ENCODE measurements around the gene FUT9. TPM values are rescaled to one million over a fixed set of nuclear protein-coding genes. Genes with fewer than 3 reads are reported as not detected.

FUT9 gene
- total RNA-seq, 1 donor from 2014 or later, result 6.3 TPM

DNA sequence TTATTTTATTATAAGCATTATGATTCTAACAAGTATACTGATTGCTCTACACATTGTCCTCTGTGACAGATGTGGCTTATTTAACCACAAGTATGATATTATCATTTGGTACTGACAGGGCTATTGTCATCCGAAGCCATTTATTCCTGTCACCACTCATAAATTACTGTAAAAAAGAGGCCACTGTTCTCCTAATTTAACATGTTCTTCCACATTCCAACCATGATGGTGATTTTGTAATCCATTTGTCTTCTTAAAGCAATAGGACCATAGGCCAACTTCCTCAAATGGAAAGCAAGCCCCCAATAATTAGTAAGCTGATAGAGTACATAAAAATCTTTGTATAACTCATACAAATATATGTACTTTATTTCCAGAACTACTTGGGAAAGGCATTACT, 50.6 kb downstream of the FUT9 start:
- Histone ChIP-seq H3K79me2 (ENCODE audit: low read depth) (no peaks in the 10 kb centered on the region), H3K4me2 (no peak overlapping the region), H3K27me3 (no peaks in the 10 kb centered on the region), H3K36me3 (no peaks in the 10 kb centered on the region), H2AFZ (replicated peaks) (no peak overlapping the region), H3K27ac (no peak overlapping the region), H3K4me3 (no peak overlapping the region), H4K20me1 (ENCODE audit: low read depth) (no peaks in the 10 kb centered on the region), H3K4me1 (no peaks in the 10 kb centered on the region), H3K9me3 (ENCODE audit: low read depth) (no peaks in the 10 kb centered on the region), H3F3A (ENCODE audit: low read depth) (no peaks in the 10 kb centered on the region), H3K9ac (no peak overlapping the region)
- Mint-ChIP-seq H3K27me3 (ENCODE audit: insufficient read depth, low read depth) (peaks cover 2% of the 10 kb centered on the region), H3K4me1 (peaks cover 3% of the 10 kb centered on the region), H3K4me3 (no peak overlapping the region), H3K27ac (no peak overlapping the region), H3K36me3 (peaks cover 4% of the 10 kb centered on the region), H3K9me3 (no peaks in the 10 kb centered on the region)
- DNase-seq (ENCODE audit: low spot score), result no peak
- TF ChIP-seq EZH2 (IDR thresholded peaks at IDR 0.05), result no peak
- TF ChIP-seq, protein P1, sequence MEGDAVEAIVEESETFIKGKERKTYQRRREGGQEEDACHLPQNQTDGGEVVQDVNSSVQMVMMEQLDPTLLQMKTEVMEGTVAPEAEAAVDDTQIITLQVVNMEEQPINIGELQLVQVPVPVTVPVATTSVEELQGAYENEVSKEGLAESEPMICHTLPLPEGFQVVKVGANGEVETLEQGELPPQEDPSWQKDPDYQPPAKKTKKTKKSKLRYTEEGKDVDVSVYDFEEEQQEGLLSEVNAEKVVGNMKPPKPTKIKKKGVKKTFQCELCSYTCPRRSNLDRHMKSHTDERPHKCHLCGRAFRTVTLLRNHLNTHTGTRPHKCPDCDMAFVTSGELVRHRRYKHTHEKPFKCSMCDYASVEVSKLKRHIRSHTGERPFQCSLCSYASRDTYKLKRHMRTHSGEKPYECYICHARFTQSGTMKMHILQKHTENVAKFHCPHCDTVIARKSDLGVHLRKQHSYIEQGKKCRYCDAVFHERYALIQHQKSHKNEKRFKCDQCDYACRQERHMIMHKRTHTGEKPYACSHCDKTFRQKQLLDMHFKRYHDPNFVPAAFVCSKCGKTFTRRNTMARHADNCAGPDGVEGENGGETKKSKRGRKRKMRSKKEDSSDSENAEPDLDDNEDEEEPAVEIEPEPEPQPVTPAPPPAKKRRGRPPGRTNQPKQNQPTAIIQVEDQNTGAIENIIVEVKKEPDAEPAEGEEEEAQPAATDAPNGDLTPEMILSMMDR (IDR thresholded peaks at IDR 0.05), result no peak
- no peak for TF ChIP-seq EZH2phosphoT487 (IDR thresholded peaks at IDR 0.05)

DNA sequence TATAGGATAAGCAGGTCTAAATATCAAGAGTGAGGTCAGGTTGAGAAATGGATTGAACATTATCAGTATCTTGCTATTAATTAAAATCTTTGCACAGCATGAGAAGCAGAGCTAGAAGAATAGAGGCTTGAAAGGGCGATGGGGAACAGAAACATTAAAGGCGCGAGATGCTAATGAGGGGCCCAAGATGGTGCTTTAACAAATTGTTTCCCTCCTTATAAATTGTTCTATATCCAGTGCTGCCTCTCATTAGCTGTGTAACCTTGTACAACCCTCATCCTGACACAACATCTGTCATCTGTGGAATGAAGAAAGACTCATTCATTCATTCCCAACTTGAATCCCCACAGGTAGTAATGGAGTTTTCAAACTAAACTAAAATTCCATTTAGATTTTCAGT, 57.8 kb downstream of the FUT9 start:
- Histone ChIP-seq H3K79me2 (ENCODE audit: low read depth) (no peaks in the 10 kb centered on the region), H3K4me3 (no peak overlapping the region), H2AFZ (replicated peaks) (no peak overlapping the region), H3K9me3 (ENCODE audit: low read depth) (no peaks in the 10 kb centered on the region), H3K27ac (no peak overlapping the region), H3K36me3 (no peaks in the 10 kb centered on the region), H3K27me3 (no peaks in the 10 kb centered on the region), H4K20me1 (ENCODE audit: low read depth) (no peaks in the 10 kb centered on the region), H3K4me1 (no peaks in the 10 kb centered on the region), H3K9ac (no peak overlapping the region), H3F3A (ENCODE audit: low read depth) (no peaks in the 10 kb centered on the region), H3K4me2 (no peak overlapping the region)
- Mint-ChIP-seq H3K4me3 (no peak overlapping the region), H3K9me3 (no peaks in the 10 kb centered on the region), H3K4me1 (peaks cover 11% of the 10 kb centered on the region), H3K27ac (no peak overlapping the region), H3K36me3 (no peaks in the 10 kb centered on the region), H3K27me3 (ENCODE audit: insufficient read depth, low read depth) (no peaks in the 10 kb centered on the region)
- no peak for DNase-seq (ENCODE audit: low spot score)
- TF ChIP-seq EZH2 (IDR thresholded peaks at IDR 0.05) (no peak), EZH2phosphoT487 (IDR thresholded peaks at IDR 0.05) (no peak)
- TF ChIP-seq, protein P1 (IDR thresholded peaks at IDR 0.05), result no peak

DNA sequence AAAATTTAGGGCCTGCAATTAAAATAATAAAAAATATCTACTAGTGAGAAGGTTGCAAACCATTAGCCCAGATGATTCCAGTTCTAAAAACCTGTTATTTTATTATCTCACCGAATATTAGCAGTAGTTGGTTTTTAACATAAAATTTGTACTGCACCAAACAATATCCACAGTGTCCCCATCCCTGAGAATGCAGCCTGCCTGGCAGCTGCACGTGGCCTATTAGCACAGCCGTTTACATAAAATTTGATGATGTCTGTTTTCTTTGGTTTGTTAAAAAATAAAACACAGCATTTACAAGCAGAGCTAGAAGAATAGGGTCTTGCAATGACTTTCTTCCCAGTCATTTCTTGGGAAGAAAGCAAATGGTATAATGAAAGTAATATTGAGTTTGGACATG, 58.2 kb downstream of the FUT9 start:
- Mint-ChIP-seq H3K4me3 (no peak overlapping the region), H3K9me3 (no peaks in the 10 kb centered on the region), H3K36me3 (no peaks in the 10 kb centered on the region), H3K27ac (no peak overlapping the region), H3K27me3 (ENCODE audit: insufficient read depth, low read depth) (no peaks in the 10 kb centered on the region), H3K4me1 (peaks cover 11% of the 10 kb centered on the region)
- H3K27me3 ChIP-seq, result no peaks in the 10 kb centered on the region
- no peaks in the 10 kb centered on the region for H3K36me3 ChIP-seq
- no peak overlapping the region for H3K4me3 ChIP-seq
- H3K4me2 ChIP-seq, result no peak overlapping the region
- H3K9ac ChIP-seq, result no peak overlapping the region
- TF ChIP-seq EZH2phosphoT487 (IDR thresholded peaks at IDR 0.05), result no peak
- TF ChIP-seq EZH2 (IDR thresholded peaks at IDR 0.05), result no peak
- TF ChIP-seq, protein P1 (IDR thresholded peaks at IDR 0.05), result no peak
- H3K9me3 ChIP-seq (ENCODE audit: low read depth), result no peaks in the 10 kb centered on the region
- no peaks in the 10 kb centered on the region for H4K20me1 ChIP-seq (ENCODE audit: low read depth)
- H2AFZ ChIP-seq (replicated peaks), result no peak overlapping the region
- no peak overlapping the region for H3K27ac ChIP-seq
- no peak for DNase-seq (ENCODE audit: low spot score)
- H3K4me1 ChIP-seq, result no peaks in the 10 kb centered on the region
- H3K79me2 ChIP-seq (ENCODE audit: low read depth), result no peaks in the 10 kb centered on the region
- H3F3A ChIP-seq (ENCODE audit: low read depth), result no peaks in the 10 kb centered on the region

Data from neural progenitor cell (in vitro differentiated cells).